Kidney (tissue), 14 donors: ENCODE results near the gene ABCC3. TPM values are rescaled to one million over a fixed set of nuclear protein-coding genes. Genes with fewer than 3 reads are reported as not detected.

Experiments
- DNase-seq, 5 donors: peaks; one replicate each; pipeline ENCODE4 v3.0.0-alpha.2; 2013 to 2020
- FAIRE-seq: peaks from 2 replicates; lab custom pipeline; 2012; peaks lifted over from hg19 to GRCh38; lab: Jason Lieb, UNC
- H3K27ac ChIP-seq, 2 donors: one replicate each; pipeline ENCODE4 v1.7.0; 2013; ENCODE audit warnings: low read depth in 2 of 2, low read length in 2 of 2, inconsistent platforms in 1 of 2
- H3K27me3 ChIP-seq: one replicate; pipeline ENCODE4 v1.7.1; 2013; ENCODE audit warnings: low read length, inconsistent platforms; ENCODE audit not compliant: control insufficient read depth, insufficient read depth
- H3K36me3 ChIP-seq, 3 donors: one replicate each; pipeline versions ENCODE4 v1.7.0 to v1.7.1; 2013; ENCODE audit warnings: low read length in 3 of 3, control low read depth in 1 of 3, inconsistent platforms in 1 of 3; ENCODE audit not compliant: insufficient read depth in 3 of 3, control insufficient read depth in 2 of 3
- H3K4me1 ChIP-seq, 3 donors: one replicate each; pipeline versions ENCODE4 v1.7.0 to v1.7.1; 2013; ENCODE audit warnings: low read length in 3 of 3, inconsistent platforms in 1 of 3, low read depth in 1 of 3; ENCODE audit not compliant: control insufficient read depth in 2 of 3, insufficient read depth in 2 of 3
- H3K4me3 ChIP-seq, 3 donors: one replicate each; pipeline versions ENCODE4 v1.7.0 to v1.8.1; 2013; ENCODE audit warnings: low read length in 3 of 3, control low read depth in 1 of 3, inconsistent platforms in 1 of 3
- H3K9ac ChIP-seq, 3 donors: one replicate each; pipeline versions ENCODE4 v1.7.0 to v1.7.1; 2013; ENCODE audit warnings: low read length in 3 of 3, control low read depth in 1 of 3, inconsistent platforms in 1 of 3
- H3K9me3 ChIP-seq, 3 donors: one replicate each; pipeline versions ENCODE4 v1.7.0 to v1.7.1; 2013; ENCODE audit warnings: low read length in 3 of 3, control low read depth in 1 of 3, inconsistent platforms in 1 of 3; ENCODE audit not compliant: control insufficient read depth in 2 of 3, insufficient read depth in 1 of 3
- intact Hi-C: fragments of 100-400 bp; cut with DNase I; formaldehyde crosslinking; loops from one replicate; pipeline ENCODE4 v1.11.1; 2022
- polyA plus RNA-seq: library from polyadenylated mRNA; stranded (reverse); fragments of 350-450 nt; fragmentation: Illumina TruSeq; extraction: RNeasy Lipid Tissue Mini Kit (QIAGEN cat#74804); gene quantifications from one replicate; pipeline ENCODE4 v1.2.3, GENCODE V29; 2014; ENCODE audit warnings: low read depth, low replicate concordance; ENCODE audit not compliant: insufficient read depth
- total RNA-seq: library from RNA; stranded (reverse); fragmentation: NEBNext Ultra II Directional; extraction: Animal tissue kit (Norgen Biotek cat#: 25700); gene quantifications from one replicate; pipeline ENCODE4 v1.2.1, GENCODE V29; 2021
- TF ChIP-seq, protein P1 (sequence below): IDR thresholded peaks from 3 replicates; pipeline ENCODE4 v1.5.1; 2012; ENCODE audit warnings: mild to moderate bottlenecking, moderate library complexity, borderline replicate concordance; ENCODE audit not compliant: insufficient read depth; ENCODE audit errors: extremely low read depth
- donor health status: control.
- donor health status: control.
- donor health status: control.
- donor health status: control.
- donor health status: control.
- donor health status: DM: yes; HTN: yes; CAD: no.
- donor health status: Normal renal cell carcinoma (clear cell type).

Gene ABCC3
- total and polyA plus RNA-seq, 2 donors from 2014 or later = 9.3 to 156 TPM

GRCh38 chr17:50660887-50661345 is 26.2 kb downstream of the ABCC3 start:
- Histone ChIP-seq H3K27ac (peak overlapping the region; percentile 45 to 63), H3K27me3 (no peaks in the 10 kb centered on the region), H3K4me1 (peaks cover 0 to 25% (median 24%) of the 10 kb centered on the region in 3 donors), H3K4me3 (no peak overlapping the region), H3K9me3 (no peaks in the 10 kb centered on the region), H3K9ac (no peak overlapping the region), H3K36me3 (no peaks in the 10 kb centered on the region)
- DNase-seq (peak in 1 of 5 donors; percentile 57), FAIRE-seq (no peak)
- intact Hi-C loops = no loop called here
- TF ChIP-seq, protein P1, sequence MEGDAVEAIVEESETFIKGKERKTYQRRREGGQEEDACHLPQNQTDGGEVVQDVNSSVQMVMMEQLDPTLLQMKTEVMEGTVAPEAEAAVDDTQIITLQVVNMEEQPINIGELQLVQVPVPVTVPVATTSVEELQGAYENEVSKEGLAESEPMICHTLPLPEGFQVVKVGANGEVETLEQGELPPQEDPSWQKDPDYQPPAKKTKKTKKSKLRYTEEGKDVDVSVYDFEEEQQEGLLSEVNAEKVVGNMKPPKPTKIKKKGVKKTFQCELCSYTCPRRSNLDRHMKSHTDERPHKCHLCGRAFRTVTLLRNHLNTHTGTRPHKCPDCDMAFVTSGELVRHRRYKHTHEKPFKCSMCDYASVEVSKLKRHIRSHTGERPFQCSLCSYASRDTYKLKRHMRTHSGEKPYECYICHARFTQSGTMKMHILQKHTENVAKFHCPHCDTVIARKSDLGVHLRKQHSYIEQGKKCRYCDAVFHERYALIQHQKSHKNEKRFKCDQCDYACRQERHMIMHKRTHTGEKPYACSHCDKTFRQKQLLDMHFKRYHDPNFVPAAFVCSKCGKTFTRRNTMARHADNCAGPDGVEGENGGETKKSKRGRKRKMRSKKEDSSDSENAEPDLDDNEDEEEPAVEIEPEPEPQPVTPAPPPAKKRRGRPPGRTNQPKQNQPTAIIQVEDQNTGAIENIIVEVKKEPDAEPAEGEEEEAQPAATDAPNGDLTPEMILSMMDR = no peak

GRCh38 chr17:50661348-50661747 is 26.7 kb downstream of the ABCC3 start:
- Histone ChIP-seq H3K4me1 (peaks cover 0 to 25% (median 24%) of the 10 kb centered on the region in 3 donors), H3K4me3 (no peak overlapping the region), H3K27me3 (no peaks in the 10 kb centered on the region), H3K36me3 (no peaks in the 10 kb centered on the region), H3K27ac (peak overlapping the region; percentile 23 to 63), H3K9me3 (no peaks in the 10 kb centered on the region), H3K9ac (no peak overlapping the region)
- peak in 1 of 5 donors; percentile 22 for DNase-seq
- TF ChIP-seq, protein P1 = no peak
- intact Hi-C loops = no loop called here
- no peak for FAIRE-seq

DNA sequence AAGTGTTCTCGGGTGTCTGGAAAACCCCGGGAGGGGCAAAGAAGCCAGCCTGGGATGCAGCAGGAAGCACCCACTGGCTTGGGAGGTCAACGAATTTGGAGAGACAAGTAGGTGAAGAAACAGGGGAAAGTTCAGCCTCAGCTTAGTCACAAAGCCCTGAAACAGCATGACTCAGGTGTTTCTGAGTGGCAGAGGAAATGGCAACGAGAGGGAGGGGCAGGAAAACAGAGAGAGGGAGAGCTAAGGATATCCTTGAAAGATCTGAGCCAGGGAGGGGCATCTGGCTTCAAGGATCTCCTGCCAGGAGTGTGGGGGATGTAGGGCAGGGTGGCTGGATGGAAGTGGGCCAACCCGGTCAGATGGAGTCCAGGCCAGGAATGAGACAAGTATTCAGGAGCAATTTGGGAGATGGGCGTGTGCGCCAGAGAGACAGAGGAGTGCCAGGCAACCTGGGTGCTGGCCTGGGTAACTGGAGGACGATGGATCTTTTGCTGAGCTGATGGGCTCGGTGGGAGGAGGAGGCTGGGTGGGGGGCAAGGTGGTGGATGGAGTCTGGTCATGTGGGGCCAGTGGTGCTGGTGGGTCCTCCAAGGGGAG is 27.2 kb downstream of the ABCC3 start:
- Histone ChIP-seq H3K9me3 (no peaks in the 10 kb centered on the region), H3K9ac (no peak overlapping the region), H3K4me1 (peaks cover 0 to 25% (median 24%) of the 10 kb centered on the region in 3 donors), H3K4me3 (no peak overlapping the region), H3K27me3 (no peaks in the 10 kb centered on the region), H3K27ac (peak overlapping the region; percentile 62 to 63), H3K36me3 (no peaks in the 10 kb centered on the region)
- intact Hi-C loops = no loop called here
- peak in 4 of 5 donors; percentile 48 to 89 (median 76) for DNase-seq
- no peak for FAIRE-seq
- TF ChIP-seq, protein P1 = no peak
